GM12892 (cell line): ENCODE results near the gene POP7.
"Not testable (repeated sequence)": the region's sequence is repeated elsewhere in the genome, so short reads cannot be mapped to it uniquely, and the experiment has no call there.

Experiments
- DNase-seq: peaks from one replicate; pipeline ENCODE4 v3.0.0; 2011; ENCODE audit not compliant: insufficient read length
- FAIRE-seq: peaks from 2 replicates; lab custom pipeline; 2011; peaks lifted over from hg19 to GRCh38; lab: Jason Lieb, UNC
- POLR2A ChIP-seq: IDR thresholded peaks from 2 replicates; pipeline ENCODE4 v1.6.1; 2011; ENCODE audit warnings: low read depth, low read length, control low read depth
- POLR2AphosphoS5 ChIP-seq: IDR thresholded peaks from 2 replicates; pipeline ENCODE4 v1.6.1; 2011; ENCODE audit warnings: low read depth, low read length, control low read depth
- TAF1 ChIP-seq: IDR thresholded peaks from 2 replicates; pipeline ENCODE4 v1.6.1; 2011; ENCODE audit warnings: low read depth, mild to moderate bottlenecking, control low read depth, low read length, borderline replicate concordance

Gene POP7

GRCh38 chr7:100699018-100699417, 6.9 kb upstream of the POP7 start:
- TF ChIP-seq TAF1, result no peak
- no peak for TF ChIP-seq POLR2A
- TF ChIP-seq POLR2AphosphoS5, result no peak
- DNase-seq (no peak), FAIRE-seq (no peak)

GRCh38 chr7:100701089-100701488, 4.8 kb upstream of the POP7 start:
- not testable (repeated sequence) for DNase-seq, FAIRE-seq

GRCh38 chr7:100705320-100705752, 585 bp upstream of the POP7 start:
- FAIRE-seq (no peak), DNase-seq (peak; percentile 91)
- TF ChIP-seq POLR2A, result no peak
- peak; percentile 12; the same call in 1 of the 2 replicates for TF ChIP-seq POLR2AphosphoS5

GRCh38 chr7:100706672-100707311, 871 bp downstream of the POP7 start:
- TF ChIP-seq TAF1, result no peak
- no peak for TF ChIP-seq POLR2A
- no peak for TF ChIP-seq POLR2AphosphoS5
- no peak for DNase-seq
- no peak for FAIRE-seq

GRCh38 chr7:100708395-100708794, 2.5 kb downstream of the POP7 start:
- FAIRE-seq, result no peak
- no peak for TF ChIP-seq TAF1
- TF ChIP-seq POLR2AphosphoS5, result no peak
- no peak for TF ChIP-seq POLR2A
- no peak for DNase-seq

- no peak for TF ChIP-seq TAF1
- no peak for TF ChIP-seq POLR2AphosphoS5
- TF ChIP-seq POLR2A, result no peak
- DNase-seq, result no peak
- no peak for FAIRE-seq
Measured at GRCh38 chr7:100710452-100710851, 4.5 kb downstream of the POP7 start.

GRCh38 chr7:100711369-100711768, 5.4 kb downstream of the POP7 start:
- FAIRE-seq (no peak), DNase-seq (no peak)
- TF ChIP-seq POLR2AphosphoS5 (no peak), POLR2A (no peak), TAF1 (no peak)

- DNase-seq, result no peak
- no peak for TF ChIP-seq POLR2AphosphoS5
- TF ChIP-seq TAF1, result no peak
- no peak for TF ChIP-seq POLR2A
- FAIRE-seq, result no peak
Measured at GRCh38 chr7:100714725-100715124, 8.8 kb downstream of the POP7 start.

GRCh38 chr7:100717073-100717472, 11.2 kb downstream of the POP7 start:
- DNase-seq, FAIRE-seq: not testable (repeated sequence)

GRCh38 chr7:100719523-100720278, 13.8 kb downstream of the POP7 start:
- FAIRE-seq (no peak), DNase-seq (no peak)
- TF ChIP-seq TAF1, result no peak
- no peak for TF ChIP-seq POLR2AphosphoS5
- no peak for TF ChIP-seq POLR2A

GRCh38 chr7:100720279-100720670, 14.4 kb downstream of the POP7 start, which contains the start of gene EPO:
Gene EPO (plus strand): TSS chr7:100720468. CDS start chr7:100720981, 513 bp downstream.
- FAIRE-seq (no peak), DNase-seq (no peak)
- no peak for TF ChIP-seq TAF1
- no peak for TF ChIP-seq POLR2AphosphoS5
- TF ChIP-seq POLR2A, result no peak
